Measurements from ENCODE around the gene EME2. TPM values are rescaled to one million over a fixed set of nuclear protein-coding genes. Genes with fewer than 3 reads are reported as not detected.

Gene EME2
- total RNA-seq, 2 donors from 2014 or later, result 16.7 to 30.6 TPM

- Histone ChIP-seq H3K4me1 (no peaks in the 10 kb centered on the region), H3K36me3 (no peaks in the 10 kb centered on the region), H3K4me3 (no peak overlapping the region), H3K9ac (ENCODE audit: low read depth in 2 of 2, low read length in 2 of 2) (no peak overlapping the region), H3K27me3 (no peaks in the 10 kb centered on the region), H3K27ac (no peak overlapping the region), H3K9me3 (no peaks in the 10 kb centered on the region)
- peak; percentile 17 for DNase-seq
- intact Hi-C loops (cut with DNase I), result no loop called here
- TF ChIP-seq, protein P1, sequence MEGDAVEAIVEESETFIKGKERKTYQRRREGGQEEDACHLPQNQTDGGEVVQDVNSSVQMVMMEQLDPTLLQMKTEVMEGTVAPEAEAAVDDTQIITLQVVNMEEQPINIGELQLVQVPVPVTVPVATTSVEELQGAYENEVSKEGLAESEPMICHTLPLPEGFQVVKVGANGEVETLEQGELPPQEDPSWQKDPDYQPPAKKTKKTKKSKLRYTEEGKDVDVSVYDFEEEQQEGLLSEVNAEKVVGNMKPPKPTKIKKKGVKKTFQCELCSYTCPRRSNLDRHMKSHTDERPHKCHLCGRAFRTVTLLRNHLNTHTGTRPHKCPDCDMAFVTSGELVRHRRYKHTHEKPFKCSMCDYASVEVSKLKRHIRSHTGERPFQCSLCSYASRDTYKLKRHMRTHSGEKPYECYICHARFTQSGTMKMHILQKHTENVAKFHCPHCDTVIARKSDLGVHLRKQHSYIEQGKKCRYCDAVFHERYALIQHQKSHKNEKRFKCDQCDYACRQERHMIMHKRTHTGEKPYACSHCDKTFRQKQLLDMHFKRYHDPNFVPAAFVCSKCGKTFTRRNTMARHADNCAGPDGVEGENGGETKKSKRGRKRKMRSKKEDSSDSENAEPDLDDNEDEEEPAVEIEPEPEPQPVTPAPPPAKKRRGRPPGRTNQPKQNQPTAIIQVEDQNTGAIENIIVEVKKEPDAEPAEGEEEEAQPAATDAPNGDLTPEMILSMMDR (IDR thresholded peaks at IDR 0.05), result no peak
Observed at GRCh38 chr16:1789643-1790045, 17.0 kb downstream of the EME2 start.

DNA sequence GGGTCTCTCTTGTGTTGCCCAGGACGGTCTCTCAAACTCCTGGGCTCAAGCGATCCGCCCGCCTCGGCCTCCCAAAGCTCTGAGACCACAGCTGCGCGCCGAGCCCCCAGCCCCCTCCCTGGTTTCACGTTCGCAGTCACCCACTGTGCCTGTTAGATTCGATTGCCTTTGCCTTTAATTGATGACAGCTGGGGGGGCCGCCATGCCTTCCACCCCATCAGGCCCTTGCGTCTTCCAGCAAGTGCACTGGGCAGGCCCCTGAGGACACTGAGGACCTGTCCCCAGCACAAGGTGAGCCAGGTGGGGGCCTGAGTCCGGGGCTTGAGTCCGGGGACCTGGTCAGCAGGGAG is 17.6 kb downstream of the EME2 start:
- no peak overlapping the region for H3K27ac ChIP-seq
- H3K9ac ChIP-seq (ENCODE audit: low read depth in 2 of 2, low read length in 2 of 2), result no peak overlapping the region
- TF ChIP-seq, protein P1 (IDR thresholded peaks at IDR 0.05), result no peak
- DNase-seq, result no peak
- intact Hi-C loops (cut with DNase I), result no loop called here
- H3K4me1 ChIP-seq, result no peaks in the 10 kb centered on the region
- no peaks in the 10 kb centered on the region for H3K9me3 ChIP-seq
- no peak overlapping the region for H3K4me3 ChIP-seq
- no peaks in the 10 kb centered on the region for H3K27me3 ChIP-seq
- no peaks in the 10 kb centered on the region for H3K36me3 ChIP-seq

DNA sequence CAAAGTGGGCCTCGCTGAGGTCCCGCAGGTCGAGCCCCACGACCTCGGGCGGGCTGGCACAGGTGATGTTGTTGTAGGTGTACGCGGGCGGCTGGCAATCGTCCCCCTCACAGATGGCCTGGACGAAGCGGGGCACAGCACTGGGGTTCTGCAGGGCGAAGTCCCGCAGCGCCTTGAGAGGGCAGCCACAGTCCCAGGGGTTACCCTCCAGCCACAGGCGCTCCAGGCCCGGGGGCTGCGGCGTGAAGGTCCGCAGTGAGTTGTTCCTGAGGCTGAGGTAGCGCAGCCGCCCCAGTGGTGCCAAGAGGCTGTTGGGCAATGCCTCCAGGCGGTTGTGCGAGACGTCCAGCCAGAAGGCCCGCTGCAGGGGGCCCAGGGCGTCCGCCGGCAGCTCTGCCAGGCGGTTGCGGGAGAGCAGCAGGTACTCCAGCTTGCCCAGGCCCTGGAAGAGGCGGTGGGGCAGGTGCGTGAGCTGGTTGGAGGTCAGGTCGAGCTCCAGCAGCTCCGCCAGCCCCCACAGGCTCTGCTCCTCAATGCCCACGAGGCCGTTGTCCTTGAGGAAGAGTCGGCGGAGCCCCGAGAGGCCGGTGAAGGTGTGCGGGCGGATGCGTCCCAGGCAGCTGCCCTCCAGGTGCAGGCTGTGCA is 18.1 kb downstream of the EME2 start:
- DNase-seq, result peak; percentile 15
- Histone ChIP-seq H3K27me3 (no peaks in the 10 kb centered on the region), H3K36me3 (no peaks in the 10 kb centered on the region), H3K9ac (ENCODE audit: low read depth in 2 of 2, low read length in 2 of 2) (no peak overlapping the region), H3K27ac (no peak overlapping the region), H3K4me1 (no peaks in the 10 kb centered on the region), H3K9me3 (no peaks in the 10 kb centered on the region), H3K4me3 (no peak overlapping the region)
- TF ChIP-seq, protein P1 (IDR thresholded peaks at IDR 0.05), result no peak
- intact Hi-C loops (cut with DNase I), result no loop called here

- no peaks in the 10 kb centered on the region for H3K27me3 ChIP-seq
- H3K9me3 ChIP-seq, result no peaks in the 10 kb centered on the region
- no peaks in the 10 kb centered on the region for H3K4me1 ChIP-seq
- TF ChIP-seq, protein P1 (IDR thresholded peaks at IDR 0.05), result no peak
- H3K36me3 ChIP-seq, result no peaks in the 10 kb centered on the region
- intact Hi-C loops (cut with DNase I), result no loop called here
- no peak overlapping the region for H3K9ac ChIP-seq (ENCODE audit: low read depth in 2 of 2, low read length in 2 of 2)
- H3K27ac ChIP-seq, result no peak overlapping the region
- H3K4me3 ChIP-seq, result no peak overlapping the region
- peak; percentile 12 for DNase-seq
Observed at GRCh38 chr16:1791256-1791942, 18.8 kb downstream of the EME2 start.

DNA sequence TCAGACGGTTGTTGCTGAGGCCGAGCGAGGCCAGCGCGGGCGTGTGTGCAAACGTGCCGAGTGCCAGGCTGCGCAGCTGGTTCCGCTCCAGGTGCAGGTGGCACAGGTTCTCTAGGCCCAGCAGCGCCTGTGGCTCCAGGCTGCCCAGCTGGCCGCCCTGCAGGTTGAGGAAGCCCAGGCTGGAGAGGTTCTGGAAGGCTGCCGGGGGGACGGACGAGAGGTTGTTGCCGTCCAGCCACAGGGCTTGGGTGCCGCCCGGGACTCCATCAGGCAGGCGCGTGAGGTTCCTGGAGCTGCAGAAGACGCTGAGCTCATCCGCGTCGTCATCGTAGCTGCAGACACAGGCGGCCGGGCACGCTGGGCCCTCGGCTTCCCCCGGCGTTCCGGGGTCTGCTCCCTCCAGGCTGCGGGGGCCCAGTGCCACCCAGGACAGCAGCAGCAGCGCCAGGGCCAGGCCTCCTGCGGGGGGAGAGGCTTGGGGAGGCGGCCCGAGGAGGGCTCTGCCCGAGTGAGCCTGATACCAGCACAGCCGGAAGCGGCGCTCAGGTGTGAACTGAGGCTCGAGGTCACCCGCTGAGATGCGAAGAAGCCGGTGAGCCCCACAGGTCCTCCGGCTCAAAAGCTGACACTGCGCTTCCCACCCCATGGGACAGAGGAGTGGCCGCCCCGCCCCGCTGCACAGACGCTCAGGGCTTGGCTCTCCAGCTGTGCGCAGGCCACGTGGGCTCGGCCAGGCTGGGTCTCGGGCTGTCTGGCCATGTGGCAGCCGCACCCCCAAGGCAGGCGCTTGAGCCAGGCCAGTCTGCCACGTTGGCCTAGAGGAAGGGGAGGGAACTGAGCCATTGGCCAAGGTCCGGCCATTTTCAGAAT is 19.6 kb downstream of the EME2 start:
- Histone ChIP-seq H3K27me3 (no peaks in the 10 kb centered on the region), H3K9me3 (no peaks in the 10 kb centered on the region), H3K27ac (no peak overlapping the region), H3K4me3 (no peak overlapping the region), H3K9ac (ENCODE audit: low read depth in 2 of 2, low read length in 2 of 2) (no peak overlapping the region), H3K36me3 (no peaks in the 10 kb centered on the region), H3K4me1 (no peaks in the 10 kb centered on the region)
- TF ChIP-seq, protein P1 (IDR thresholded peaks at IDR 0.05), result no peak
- DNase-seq, result peak; percentile 27
- intact Hi-C loops (cut with DNase I), result no loop called here
